ENCODE results near the gene MESP2. TPM values are rescaled to one million over a fixed set of nuclear protein-coding genes. Genes with fewer than 3 reads are reported as not detected.

MESP2 gene
- total RNA-seq, 2 experiments from 2014 or later = not detected

GRCh38 chr15:89806559-89807550 lies 30.7 kb downstream of the MESP2 start:
- no TSS peak for BruUV-seq (replicated peaks)
- no peaks in the 10 kb centered on the region for H3K79me2 ChIP-seq (ENCODE audit: insufficient read depth, low read depth, low read length)

GRCh38 chr15:89807689-89808088 lies 31.6 kb downstream of the MESP2 start:
- Histone ChIP-seq H2AFZ (ENCODE audit: low read length) (no peak overlapping the region), H3K4me2 (ENCODE audit: low read length) (no peak overlapping the region), H3K4me3 (ENCODE audit: low read depth, low read length, poor library complexity, severe bottlenecking) (no peak overlapping the region), H3K36me3 (ENCODE audit: insufficient read depth, low read length) (no peaks in the 10 kb centered on the region), H4K20me1 (ENCODE audit: insufficient read depth, low read length) (no peaks in the 10 kb centered on the region), H3K79me2 (ENCODE audit: insufficient read depth, low read depth, low read length) (no peaks in the 10 kb centered on the region), H3K4me1 (ENCODE audit: insufficient read depth, low read length, poor library complexity, severe bottlenecking) (no peaks in the 10 kb centered on the region), H3K27ac (ENCODE audit: low read depth, low read length, poor library complexity, severe bottlenecking) (no peak overlapping the region), H3K9me3 (ENCODE audit: low read length) (no peaks in the 10 kb centered on the region), H3K9me2 (ENCODE audit: insufficient read depth, low read length) (no peaks in the 10 kb centered on the region)
- CTCF ChIA-PET (ENCODE audit: unreplicated experiment) = no interaction called here
- no peak for DNase-seq (ENCODE audit: low spot score)
- TF ChIP-seq EZH2phosphoT487 (IDR thresholded peaks at IDR 0.05; ENCODE audit: borderline replicate concordance, low read depth, low read length) = no peak
- TF ChIP-seq CTCF (conservative IDR thresholded peaks at IDR 0.05; ENCODE audit: low read length) = no peak
- POLR2A ChIA-PET = interaction anchor here (0.5 kb wide), 1 partner anchor 77 kb away, joined by 3 read pairs; no protein-coding TSS in a partner anchor
- intact Hi-C loops (cut with micrococcal nuclease; ENCODE audit: unreplicated experiment) = no loop called here
- no TSS peak for BruUV-seq (replicated peaks)

More at GRCh38 chr15:89806559-89807550, 30.7 kb downstream of the MESP2 start:
- intact Hi-C loops (cut with micrococcal nuclease; ENCODE audit: unreplicated experiment) = no loop called here
- H3K9me3 ChIP-seq (ENCODE audit: low read length) = no peaks in the 10 kb centered on the region
- no peaks in the 10 kb centered on the region for H3K4me1 ChIP-seq (ENCODE audit: insufficient read depth, low read length, poor library complexity, severe bottlenecking)
- ChIA-PET CTCF (ENCODE audit: unreplicated experiment) (no interaction called here), POLR2A (interaction anchor here (0.5 kb wide), 1 partner anchor 78 kb away, joined by 3 read pairs; no protein-coding TSS in a partner anchor)
- no peak overlapping the region for H3K4me2 ChIP-seq (ENCODE audit: low read length)
- no peaks in the 10 kb centered on the region for H3K36me3 ChIP-seq (ENCODE audit: insufficient read depth, low read length)
- no peak overlapping the region for H3K27ac ChIP-seq (ENCODE audit: low read depth, low read length, poor library complexity, severe bottlenecking)
- no peak overlapping the region for H3K4me3 ChIP-seq (ENCODE audit: low read depth, low read length, poor library complexity, severe bottlenecking)
- no peaks in the 10 kb centered on the region for H4K20me1 ChIP-seq (ENCODE audit: insufficient read depth, low read length)
- H3K9me2 ChIP-seq (ENCODE audit: insufficient read depth, low read length) = no peaks in the 10 kb centered on the region
- TF ChIP-seq CTCF (conservative IDR thresholded peaks at IDR 0.05; ENCODE audit: low read length) (no peak), EZH2phosphoT487 (IDR thresholded peaks at IDR 0.05; ENCODE audit: borderline replicate concordance, low read depth, low read length) (no peak)
- DNase-seq (ENCODE audit: low spot score) = no peak
- no peak overlapping the region for H2AFZ ChIP-seq (ENCODE audit: low read length)

Measured in OCI-LY7 (cell line).